Measurements from ENCODE around the gene HMX3. TPM values are rescaled to one million over a fixed set of nuclear protein-coding genes. Genes with fewer than 3 reads are reported as not detected.

Gene HMX3
- polyA plus RNA-seq, 4 donors = not detected

DNA sequence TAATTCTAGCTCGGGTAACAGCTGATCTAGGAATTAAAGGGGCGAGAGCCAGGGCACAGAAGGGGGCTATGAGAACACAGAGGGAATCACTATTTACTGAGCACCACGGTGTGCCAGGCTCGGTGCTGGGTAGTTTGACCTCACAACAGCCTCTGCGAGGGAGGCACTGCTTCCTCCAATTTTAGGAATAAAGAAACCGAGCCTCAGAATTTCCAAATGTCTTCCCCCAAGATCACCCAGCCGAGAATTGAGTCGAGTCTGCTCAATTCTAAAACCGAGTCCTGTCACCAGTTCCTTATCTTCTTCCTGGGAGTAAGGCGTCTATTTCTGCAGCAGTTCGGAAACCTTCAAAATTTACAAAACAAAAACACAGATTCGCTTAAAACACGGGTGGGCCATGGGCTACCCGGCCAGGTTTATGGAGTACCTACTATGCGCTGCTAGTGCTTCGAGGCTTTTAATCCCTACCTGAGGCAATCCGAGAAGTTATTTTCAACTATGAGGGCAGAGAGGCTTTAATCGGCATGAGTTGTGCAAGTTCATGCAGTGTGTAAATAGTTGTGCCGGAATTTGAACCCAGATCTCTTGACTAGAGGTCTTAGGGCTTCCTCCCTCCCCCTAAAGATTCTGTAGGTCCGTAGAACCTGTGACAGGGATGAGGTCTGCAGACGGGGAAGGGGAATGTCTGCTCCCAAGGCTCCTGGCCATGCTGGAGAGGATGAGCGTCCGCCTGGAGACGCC is 11.3 kb downstream of the HMX3 start:
- no peak for DNase-seq (ENCODE audit: low read depth in 4 of 4, low spot score in 2 of 4)

DNA sequence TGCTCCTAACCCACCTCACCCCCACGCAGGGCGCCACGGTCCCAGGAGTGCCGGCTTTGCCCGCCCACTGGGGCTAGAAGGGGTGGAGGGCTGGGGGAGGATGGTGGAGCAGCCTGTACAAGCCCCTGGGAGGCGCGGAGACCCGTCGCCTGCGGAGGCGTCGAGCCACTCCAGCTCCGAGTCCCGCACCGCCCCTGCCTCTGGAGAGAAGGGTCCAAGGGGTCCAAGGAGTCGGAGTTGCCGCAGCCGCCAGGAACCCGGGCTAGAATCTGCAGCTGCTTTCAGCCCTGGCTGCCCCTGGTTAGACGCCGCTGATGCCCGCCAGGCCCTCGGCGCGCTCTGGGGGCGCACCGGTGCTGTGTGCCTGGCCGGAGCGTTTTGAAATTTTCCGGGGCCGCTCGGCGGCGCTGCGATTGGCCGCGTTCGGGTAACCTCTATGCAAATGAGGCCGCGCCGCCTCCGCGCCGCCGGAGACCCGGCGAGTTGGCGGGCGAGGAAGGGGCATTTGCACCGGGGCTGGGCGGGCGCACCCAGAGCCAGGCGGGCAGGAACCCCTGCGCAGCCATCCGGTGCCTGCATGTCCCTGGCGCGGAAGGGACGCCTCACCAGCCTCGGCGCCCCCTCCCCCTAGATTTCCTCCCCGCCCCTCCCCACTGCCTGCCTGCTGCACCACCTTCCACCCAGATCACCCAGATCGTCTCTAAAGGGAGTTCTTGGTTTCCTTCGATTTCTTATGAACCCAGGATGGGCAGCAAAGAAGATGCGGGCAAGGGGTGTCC is 12.1 kb downstream of the HMX3 start, which contains the start of gene HMX2:
TSS of gene HMX2 (plus strand) at position 502 of the 779 bp plus-strand sequence. CDS start at position 745, 243 bp downstream.
- DNase-seq (ENCODE audit: low read depth in 4 of 4, low spot score in 2 of 4) = no peak

DNA sequence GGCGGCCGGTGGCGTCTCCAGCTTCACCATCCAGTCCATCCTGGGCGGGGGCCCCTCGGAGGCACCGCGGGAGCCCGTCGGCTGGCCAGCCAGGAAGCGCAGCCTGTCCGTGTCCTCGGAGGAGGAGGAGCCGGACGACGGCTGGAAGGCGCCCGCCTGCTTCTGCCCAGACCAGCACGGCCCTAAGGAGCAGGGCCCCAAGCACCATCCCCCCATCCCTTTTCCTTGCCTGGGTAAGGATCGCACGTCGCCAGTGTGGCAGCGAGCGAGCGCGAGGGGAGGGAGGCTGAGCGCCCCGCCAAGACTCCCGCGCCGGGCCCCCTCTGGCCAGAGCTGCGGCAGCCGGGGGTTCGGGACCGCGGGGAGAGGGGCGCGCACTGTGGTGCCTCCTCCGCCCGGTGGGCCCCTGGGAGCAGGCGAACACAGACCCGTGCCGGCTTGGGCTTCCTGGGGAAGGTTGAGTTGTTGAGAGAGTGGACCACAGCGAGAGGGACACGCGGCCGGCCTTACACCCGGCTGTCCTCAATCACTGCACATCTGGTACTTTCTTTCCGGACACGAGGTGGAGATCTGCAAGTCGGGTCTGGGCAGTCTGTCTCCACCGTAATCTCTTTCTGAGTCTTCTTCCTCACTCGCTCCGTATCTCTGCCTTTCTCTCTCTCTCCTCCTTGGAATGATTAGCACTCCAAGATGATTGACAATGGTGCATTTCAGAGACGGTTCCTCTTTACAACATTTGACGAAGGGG is 12.8 kb downstream of the HMX3 start:
- no peak for DNase-seq (ENCODE audit: low read depth in 4 of 4, low spot score in 2 of 4)

DNA sequence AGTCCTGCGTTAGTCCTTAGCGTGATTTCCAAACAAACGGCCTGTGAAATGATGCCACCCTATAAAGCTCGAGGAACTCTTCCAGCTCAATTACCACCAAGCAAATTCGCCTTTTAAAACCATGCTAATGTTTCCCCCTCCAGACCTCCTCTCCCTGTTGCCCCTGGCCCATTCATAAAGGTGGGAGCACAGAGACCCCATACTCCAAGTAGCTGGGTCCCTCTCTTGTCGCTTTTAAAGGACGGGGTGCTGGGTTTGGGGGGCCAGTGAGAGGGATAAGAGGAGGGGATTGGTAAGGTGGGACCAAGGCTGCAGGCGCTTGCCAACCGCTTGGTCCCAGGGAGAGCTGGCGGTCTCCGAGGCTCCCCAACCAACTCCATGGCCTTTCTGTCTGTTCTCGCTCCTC is 13.4 kb downstream of the HMX3 start:
- no peak for DNase-seq (ENCODE audit: low read depth in 4 of 4, low spot score in 2 of 4)

DNA sequence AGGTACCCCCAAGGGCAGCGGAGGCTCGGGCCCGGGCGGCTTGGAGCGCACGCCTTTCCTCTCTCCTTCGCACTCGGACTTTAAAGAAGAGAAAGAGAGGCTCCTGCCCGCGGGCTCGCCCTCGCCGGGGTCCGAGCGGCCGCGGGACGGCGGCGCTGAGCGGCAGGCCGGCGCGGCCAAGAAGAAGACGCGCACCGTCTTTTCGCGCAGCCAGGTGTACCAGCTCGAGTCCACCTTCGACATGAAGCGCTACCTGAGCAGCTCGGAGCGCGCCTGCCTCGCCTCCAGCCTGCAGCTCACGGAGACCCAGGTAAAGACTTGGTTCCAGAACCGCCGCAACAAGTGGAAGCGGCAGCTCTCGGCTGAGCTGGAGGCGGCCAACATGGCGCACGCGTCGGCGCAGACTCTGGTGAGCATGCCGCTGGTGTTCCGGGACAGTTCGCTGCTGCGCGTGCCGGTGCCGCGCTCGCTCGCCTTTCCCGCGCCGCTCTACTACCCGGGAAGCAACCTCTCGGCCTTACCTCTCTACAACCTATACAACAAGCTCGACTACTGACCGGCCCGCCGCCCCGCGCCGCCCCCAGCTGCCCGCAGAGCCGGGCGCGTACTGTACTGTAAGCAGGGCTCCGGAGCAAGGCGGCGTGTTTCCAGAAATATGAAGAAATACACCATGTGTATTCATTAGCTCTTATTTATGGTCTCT is 13.9 kb downstream of the HMX3 start:
- no peak for DNase-seq (ENCODE audit: low read depth in 4 of 4, low spot score in 2 of 4)

DNA sequence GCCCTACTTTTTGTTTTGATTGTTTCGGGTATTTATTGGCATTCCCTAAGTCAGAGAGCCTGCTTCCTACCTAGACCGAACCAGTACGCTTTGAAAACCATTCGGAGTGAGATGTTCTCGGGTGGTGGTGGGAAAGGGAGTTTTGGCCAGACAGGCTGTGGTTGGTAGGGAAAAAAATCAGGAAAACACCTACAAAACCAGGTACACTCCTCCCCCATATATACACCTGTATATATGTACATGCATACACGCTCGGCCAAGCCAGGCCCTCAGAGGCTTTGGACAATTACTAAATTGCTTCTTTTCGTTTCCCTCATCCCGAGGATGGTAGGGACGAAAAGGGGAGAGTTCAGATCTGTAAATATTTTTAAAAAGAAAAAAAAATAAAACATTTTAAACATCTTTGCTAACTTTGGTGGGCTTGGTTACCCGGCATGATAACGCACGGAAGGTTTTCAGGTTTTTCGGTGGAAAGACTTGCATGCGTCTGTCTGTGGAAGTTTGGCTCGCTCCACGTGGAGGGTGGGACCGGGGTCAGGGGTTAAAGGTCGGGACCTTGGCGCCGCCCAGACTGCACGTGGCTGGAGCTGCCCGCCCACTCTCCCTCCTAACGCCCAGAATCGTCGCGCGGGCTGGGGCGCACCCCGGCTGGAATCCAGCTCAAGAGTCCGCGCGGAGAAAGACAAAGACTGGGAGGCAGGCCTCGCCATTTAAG is 14.7 kb downstream of the HMX3 start:
- no peak for DNase-seq (ENCODE audit: low read depth in 4 of 4, low spot score in 2 of 4)

DNA sequence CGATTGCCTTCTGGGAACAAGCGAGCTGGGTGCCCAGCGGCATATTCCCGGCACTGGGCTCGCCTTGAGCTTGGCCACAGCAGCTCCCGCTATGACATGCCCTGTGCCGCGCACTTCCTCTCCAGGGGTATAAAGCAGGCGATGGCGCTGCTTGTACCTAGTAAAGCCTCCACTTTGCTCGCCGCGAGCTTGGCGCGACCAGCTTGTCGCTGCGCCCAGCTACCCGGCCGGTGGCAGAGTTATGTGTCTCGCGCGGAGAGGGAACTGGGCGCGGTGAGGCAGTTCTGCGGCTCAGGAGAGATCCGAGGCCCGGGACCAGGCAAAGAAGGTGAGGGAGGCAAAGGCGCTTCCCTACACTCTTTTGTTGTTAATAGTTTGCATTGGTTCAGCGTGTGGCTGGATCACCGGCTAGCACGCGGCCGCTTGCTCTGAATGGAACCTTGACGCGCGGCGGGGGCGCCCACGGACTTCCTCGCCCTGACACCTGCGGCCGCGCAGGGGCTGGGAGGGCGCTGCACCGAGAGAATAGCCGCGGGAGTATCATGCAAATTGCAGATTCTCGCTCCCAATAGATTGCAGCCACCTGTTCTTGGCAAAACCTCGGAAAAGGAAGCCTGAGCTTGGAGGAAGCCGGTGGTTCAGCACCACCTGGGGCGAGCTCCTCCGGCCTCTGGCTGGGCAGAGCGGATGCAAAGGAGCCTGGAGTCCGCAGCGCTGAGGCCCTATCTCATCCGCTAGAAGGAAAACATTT is 15.4 kb downstream of the HMX3 start:
- DNase-seq (ENCODE audit: low read depth in 4 of 4, low spot score in 2 of 4) = no peak

DNA sequence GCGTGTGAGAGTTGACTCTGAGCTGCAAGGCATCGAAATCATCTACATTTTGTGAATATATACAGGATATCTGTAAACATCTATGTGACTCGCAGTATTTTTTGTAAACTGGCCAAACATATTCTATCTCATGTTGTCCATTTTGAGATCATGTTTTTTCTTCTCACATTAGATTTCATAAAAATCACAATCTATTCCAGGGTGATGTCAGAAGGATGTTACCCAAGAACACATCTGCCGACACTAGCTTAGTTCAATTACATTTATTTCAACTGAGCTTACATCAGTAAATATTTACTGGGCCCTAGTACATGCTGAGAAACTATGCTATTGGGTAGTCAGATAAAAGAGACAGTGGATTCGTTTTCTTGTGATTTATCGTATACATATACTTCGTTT is 16.0 kb downstream of the HMX3 start:
- no peak for DNase-seq (ENCODE audit: low read depth in 4 of 4, low spot score in 2 of 4)

DNA sequence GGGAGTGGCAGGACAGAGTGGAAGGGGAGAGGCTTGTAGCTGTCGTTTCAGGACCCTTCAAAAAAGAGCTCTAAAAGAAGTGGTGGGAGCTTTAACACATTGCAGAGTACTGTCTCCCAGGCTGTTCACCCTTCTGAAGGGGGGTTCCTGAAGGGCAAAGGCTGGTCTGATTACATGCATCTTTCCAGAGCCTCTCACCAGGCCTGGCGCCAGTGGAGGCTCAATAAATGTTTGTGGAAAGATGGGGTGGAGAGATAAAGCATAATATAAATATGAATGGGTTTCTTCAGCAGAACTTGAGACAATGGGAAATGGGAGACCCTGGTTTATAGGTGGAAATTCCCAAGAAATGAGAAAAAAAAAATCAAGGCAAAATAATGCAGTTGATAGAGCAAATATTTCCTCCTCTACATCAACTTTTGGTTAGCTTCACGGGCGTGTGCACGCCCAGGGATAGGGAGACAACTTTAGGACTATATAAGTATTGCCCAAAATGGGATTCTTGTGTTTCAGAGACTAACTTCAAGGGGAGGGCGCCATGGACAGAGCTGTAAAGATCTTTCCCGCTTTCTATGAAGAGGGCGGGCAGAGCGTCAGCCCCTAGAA is 17.8 kb downstream of the HMX3 start:
- no peak for DNase-seq (ENCODE audit: low read depth in 4 of 4, low spot score in 2 of 4)

DNA sequence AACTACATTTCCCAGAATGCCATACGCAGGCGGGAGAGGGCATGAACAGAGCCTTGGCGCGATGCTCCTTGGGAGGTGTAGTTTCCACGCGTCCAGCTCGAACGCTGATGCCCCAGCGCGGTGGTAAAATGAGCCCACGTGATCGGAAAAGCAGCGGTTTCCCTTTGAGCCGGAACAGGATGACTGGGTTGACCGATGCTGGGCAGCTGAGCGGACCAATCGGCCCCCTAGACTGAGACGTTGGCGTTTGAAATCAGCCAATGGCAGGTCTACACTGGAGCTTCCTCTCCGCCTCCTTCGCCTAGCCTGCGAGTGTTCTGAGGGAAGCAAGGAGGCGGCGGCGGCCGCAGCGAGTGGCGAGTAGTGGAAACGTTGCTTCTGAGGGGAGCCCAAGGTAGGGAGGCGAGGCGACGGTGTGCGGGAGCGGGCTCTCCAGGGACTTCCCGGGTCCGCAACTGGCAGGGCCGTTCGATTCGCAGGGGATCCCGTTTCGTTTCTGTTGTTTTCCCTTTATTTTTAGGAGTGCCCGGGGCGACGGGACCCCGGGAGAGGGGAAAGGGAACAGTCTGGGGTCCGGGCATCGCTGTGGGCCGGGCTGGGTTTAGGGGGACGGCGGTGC is 18.4 kb downstream of the HMX3 start, which contains the start of gene BUB3:
TSS of gene BUB3 (plus strand) at position 311 of the 619 bp plus-strand sequence. CDS start 516 bp downstream, outside the sequence.
- DNase-seq (ENCODE audit: low read depth in 4 of 4, low spot score in 2 of 4) = peak; percentile 96 to 99 (median 98)

DNA sequence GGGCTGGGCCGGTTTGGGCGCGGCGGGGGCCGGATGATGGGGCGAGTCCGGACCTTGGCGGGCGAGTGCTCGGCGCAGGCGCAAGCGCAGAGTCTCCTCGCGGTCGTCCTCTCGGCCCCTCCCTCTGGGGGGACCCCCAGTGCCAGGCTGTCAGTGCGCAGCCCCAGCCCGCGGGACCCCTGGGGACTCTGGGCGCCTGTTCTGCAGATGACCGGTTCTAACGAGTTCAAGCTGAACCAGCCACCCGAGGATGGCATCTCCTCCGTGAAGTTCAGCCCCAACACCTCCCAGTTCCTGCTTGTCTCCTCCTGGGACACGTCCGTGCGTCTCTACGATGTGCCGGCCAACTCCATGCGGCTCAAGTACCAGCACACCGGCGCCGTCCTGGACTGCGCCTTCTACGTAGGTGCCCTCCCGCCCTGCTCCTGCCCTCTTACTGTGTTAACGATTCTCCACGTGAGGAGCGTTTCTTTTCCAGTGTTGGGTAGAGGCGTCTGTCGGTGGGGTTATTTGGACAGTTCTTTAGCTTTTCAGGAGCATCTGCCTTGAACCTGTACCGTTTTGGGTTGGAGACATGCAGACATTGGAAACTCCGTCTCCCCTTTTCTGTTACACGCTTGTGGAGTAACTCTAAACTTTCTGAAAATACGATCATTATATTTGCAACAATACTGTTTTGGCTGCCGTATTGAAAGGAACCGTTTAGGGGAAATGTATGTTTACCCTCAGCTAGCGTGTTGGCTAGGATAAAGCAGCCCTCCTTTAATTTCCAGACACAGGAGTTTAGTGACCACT is 19.1 kb downstream of the HMX3 start:
- DNase-seq (ENCODE audit: low read depth in 4 of 4, low spot score in 2 of 4) = no peak

DNA sequence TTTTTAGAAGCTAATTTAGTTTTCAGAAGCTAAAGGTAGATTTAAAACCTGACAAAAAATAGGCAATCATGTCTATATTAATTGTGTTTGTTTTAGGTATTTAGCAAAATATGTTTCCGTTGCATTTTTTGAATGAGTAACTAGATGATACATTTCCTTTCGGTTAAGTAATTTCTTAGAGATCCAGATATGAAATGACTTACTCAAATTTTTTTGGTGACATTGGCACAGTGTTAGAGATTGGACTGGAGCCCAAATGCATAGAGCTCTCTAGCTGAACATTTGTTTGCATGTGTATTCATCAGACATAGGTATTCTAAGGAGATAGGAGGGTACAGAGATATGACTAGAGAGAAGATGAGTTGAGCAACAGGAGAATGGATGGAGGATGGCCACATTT is 20.3 kb downstream of the HMX3 start:
- DNase-seq (ENCODE audit: low read depth in 4 of 4, low spot score in 2 of 4) = no peak

DNA sequence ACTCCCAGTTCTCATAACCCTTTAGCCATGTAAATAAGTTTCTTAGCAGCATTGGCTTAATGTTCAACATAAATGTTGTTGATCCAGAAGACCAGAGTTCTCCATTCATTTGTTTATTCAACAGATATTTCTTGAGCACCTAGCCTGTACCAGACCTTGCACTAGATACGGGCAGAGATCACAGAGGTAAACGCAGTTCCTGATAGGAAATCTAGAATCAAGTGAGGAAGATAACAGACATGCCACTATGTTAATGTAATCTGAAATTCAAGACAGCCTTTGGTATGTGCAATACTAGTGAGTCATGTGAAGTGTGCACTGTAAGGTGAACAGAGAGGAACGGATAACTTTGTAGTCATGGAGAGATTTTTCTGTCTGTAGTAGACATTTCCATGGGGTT is 21.4 kb downstream of the HMX3 start:
- DNase-seq (ENCODE audit: low read depth in 4 of 4, low spot score in 2 of 4) = no peak

DNA sequence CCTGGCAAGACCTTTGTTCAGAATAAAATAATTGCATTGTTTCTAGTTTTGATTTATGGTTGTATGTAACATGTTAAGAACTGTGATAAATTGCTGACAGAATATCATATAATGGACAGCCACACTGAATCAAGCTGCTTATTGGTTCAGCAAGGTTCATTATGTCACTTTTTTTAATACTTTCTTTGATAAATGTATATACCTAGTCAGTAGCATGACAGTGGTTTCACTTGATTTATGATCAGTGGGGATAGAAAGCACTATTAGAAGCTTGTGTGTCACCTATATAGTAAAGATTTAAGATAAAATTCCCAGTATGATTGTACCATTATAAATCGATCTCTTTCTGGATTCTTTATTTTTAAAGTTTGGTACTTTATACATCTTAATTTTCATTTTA is 22.9 kb downstream of the HMX3 start:
- DNase-seq (ENCODE audit: low read depth in 4 of 4, low spot score in 2 of 4) = no peak

DNA sequence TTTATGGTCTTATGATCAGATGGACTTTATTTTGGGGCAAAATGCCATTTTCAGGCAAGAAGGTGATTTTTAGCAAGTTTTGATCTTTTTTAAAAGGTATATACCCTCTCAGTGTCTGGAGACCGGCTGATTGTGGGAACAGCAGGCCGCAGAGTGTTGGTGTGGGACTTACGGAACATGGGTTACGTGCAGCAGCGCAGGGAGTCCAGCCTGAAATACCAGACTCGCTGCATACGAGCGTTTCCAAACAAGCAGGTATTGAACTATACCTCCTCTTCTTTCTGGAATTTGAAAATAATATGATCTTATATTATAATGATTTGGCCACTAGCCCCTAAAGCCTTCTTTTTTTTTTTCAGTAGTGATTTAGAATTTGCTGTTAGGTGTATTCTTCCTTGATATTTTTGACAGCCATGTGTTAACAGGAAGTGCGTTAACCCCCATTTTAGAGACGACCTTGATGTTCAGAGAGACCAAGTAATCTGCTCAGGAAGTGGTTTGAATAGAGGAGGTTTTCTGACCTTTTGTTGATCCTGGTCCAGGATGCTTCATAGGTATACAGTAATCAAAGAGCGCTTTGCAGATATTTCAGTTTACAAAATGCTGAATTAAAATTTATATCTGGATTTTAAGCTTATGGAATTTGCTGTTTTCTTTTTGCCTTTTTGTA is 24.7 kb downstream of the HMX3 start:
- DNase-seq (ENCODE audit: low read depth in 4 of 4, low spot score in 2 of 4) = no peak

DNA sequence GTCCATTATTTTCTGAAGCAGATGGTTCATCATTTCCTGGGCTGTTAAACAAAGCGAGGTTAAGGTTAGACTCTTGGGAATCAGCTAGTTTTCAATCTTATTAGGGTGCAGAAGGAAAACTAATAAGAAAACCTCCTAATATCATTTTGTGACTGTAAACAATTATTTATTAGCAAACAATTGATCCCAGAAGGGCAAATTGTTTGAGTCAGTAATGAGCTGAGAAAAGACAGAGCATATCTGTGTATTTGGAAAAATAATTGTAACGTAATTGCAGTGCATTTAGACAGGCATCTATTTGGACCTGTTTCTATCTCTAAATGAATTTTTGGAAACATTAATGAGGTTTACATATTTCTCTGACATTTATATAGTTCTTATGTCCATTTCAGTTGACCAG is 28.5 kb downstream of the HMX3 start:
- no peak for DNase-seq (ENCODE audit: low read depth in 4 of 4, low spot score in 2 of 4)

DNA sequence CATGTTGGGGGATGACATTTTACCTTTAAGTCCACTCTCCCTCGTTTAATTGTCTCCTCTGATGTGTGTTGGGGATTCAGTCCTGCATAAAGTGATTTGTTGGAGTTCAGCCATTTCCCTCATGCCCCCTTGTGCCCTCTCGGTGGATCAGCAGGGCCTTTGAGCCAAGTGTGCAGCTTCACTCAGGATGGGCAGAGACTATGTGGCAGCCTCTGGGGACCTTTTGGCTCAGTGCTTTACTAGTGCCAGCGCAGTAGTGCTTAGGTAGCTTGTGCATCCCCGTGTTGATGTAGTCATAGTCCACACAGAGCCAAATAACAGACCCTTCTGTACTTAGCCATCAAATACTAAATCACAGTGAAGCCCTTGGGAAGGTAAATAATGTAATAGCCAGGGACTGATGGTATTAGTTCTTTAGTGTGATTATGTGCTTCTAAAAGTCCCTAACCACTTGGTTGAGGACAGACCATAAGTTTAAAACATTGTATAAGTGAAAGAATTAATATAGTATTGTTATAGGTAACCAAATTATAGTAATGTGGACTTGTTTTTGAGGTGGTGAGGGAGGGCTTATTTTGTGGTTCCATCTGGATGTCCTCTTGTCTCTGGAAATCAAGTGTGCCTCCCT is 29.8 kb downstream of the HMX3 start:
- no peak for DNase-seq (ENCODE audit: low read depth in 4 of 4, low spot score in 2 of 4)

Data from left renal cortex interstitium (tissue), 4 donors.